Islet of Langerhans (tissue), 1 donor: ENCODE data around the gene CCDC87.
"Not testable (repeated sequence)": the region's sequence is repeated elsewhere in the genome, so short reads cannot be mapped to it uniquely, and the experiment has no call there.

Source experiments
- FAIRE-seq: peaks from one replicate; lab custom pipeline; 2011; peaks lifted over from hg19 to GRCh38; lab: Jason Lieb, UNC

Gene CCDC87

GRCh38 chr11:66614073-66614472 is 21.2 kb upstream of the CCDC87 start:
- FAIRE-seq: no peak

DNA sequence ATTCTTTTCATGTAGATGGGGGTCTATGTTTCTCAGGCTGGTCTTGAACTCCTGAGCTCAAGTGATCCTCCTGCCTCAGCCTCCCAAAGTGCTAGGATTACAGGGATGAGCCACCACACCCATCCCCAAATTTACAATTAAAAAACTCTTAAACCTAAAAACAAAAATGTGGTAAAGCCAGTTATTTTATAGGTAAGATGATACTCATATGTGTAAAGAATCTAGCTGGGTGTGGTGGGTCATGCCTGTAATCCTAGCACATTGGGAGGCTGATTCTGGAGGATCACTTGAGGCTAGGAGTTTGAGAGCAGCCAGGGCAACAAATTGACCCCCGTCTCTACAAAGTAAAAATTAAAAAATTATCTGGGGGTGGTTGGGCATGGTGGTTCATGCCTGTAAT is 19.6 kb upstream of the CCDC87 start:
- no peak for FAIRE-seq

GRCh38 chr11:66609721-66610617 is 17.1 kb upstream of the CCDC87 start:
- no peak for FAIRE-seq

DNA sequence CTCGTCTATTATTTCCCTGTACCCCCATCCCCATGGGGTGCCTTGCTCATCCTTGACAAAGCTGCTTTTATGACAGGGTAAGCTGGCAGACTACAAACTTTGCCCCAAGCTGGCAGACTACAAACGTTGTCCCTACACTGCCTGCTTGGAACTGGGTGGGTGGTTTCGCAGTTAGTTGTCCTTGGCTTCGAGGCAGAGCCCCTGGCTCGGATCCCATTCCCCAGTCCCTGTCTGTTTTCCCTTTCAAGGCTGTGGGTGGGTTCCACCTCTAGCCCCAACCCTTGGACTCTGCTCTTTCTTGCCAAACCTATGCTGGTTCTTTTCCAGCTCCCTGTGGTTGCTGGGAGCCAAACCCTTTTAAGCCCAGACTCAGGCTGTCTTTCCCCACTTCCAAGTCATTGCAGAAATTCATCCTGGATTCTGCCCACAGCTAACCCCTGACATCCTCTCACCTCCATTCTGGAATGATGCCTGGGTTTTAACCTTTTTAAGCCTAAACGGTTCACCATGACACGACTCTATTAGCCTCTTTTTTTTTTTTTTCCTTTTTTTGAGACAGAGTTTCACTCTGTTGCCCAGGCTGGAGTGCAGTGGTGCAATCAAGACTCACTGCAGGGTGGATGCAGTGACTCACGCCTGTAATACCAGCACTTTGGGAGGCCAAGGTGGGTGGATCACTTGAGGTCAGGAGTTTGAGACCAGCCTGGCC is 14.4 kb upstream of the CCDC87 start:
- no peak for FAIRE-seq

DNA sequence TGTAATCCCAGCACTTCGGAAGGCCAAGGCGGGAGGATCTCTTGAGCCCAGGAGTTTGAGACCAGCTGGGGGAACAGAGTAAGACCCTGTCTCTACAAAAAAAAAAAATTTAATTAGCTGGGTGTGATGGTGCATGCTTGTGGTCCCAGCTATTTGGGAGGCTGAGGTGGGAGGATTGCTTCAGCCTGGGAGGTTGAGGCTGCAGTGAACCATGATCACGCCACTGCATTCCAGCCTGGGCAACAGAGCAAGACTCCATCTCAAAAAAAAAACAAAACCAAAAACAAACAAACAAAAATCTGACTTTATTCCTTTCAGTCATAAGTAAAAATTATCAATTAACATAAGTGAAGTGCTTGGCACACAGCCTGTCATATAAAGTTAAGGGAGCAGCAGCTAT is 13.7 kb upstream of the CCDC87 start:
- not testable (repeated sequence) for FAIRE-seq

DNA sequence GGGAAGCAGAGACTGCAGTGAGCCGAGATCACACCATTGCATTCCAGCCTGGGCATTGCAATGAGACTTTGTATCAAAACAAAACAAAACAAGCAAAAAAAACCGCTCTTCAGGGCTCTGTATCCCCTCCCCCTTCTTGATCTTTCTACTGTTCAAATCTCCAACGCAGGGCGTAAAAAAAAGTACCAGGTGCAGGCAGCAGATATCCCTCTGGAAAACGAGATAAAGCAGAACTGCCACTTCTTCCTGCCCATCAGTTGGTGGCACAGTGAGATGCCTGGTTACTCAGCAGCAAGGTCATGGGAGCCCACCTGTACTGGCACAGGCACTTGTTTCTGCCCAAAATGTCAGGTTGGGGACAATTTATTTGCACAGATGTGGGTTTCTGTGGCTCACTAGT is 11.3 kb upstream of the CCDC87 start:
- no peak for FAIRE-seq

- no peak for FAIRE-seq
Measured at GRCh38 chr11:66603072-66603471, 10.2 kb upstream of the CCDC87 start.

DNA sequence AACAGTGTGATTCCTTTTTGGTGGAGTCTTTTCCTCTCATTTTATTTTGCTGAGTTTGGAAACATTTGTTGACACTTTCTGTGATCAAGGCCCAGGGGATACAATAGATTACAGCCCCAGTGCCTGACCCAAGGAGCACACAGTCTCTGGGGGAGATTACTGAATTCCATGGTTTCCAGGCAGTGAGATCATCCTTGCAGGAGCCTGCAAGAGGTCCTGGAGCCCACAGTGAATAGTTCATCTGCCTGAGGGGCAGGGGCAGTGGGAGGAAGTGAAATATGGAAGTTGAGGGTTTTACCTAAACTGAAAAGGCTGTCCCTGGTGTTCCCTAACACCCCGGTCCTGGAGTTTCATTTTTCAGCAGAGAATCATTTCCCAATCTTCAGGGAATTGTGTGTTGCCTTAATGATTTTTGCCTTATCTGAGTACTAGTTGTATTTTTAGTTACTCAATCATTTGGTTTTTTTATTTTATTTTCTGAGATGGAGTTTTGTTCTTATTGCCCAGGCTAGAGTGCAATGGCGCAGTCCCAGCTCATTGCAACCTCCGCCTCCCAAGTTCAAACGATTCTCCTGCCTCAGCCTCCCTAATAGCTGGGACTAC is 7.9 kb upstream of the CCDC87 start:
- no peak for FAIRE-seq

DNA sequence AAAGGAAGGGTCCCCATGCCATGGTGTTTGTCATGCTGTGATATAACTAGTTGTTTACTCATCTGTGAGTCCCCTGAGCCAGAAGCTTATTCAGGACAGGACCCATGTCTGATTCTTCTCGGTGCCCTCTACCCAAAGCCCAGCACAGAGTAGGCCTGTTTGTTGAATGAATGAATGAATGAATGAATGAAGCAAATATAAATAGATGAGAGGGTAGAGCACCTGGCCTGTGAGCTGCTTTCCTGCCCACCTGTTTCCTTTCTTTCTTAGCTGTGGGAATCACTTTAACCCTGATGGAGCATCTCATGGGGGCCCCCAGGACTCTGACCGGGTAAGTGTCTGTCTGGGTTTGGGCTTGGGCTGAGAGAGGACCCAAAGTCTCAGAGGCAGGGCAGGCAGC is 7.4 kb upstream of the CCDC87 start:
- no peak for FAIRE-seq

- no peak for FAIRE-seq
Measured at GRCh38 chr11:66598993-66599392, 6.1 kb upstream of the CCDC87 start.

- no peak for FAIRE-seq
Measured at GRCh38 chr11:66595245-66595904, 2.5 kb upstream of the CCDC87 start.

DNA sequence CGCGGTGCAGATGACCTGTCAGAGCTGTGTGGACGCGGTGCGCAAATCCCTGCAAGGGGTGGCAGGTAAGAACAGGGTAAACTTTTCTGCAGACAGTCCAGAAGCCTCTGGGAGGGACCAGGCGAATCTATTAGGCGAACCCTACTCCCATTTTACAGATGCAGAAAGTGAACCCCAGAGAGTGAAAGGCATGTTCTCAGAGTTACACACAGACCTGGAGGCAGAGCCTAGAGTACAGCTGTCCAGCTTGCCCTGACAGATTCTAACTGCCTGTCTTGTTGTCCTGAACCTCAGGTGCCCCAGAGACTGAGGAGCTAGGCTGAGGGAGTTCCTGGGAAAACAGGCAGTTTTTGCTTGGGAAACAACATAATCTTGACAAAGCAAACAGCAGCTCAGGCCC is 787 bp upstream of the CCDC87 start:
- no peak for FAIRE-seq

DNA sequence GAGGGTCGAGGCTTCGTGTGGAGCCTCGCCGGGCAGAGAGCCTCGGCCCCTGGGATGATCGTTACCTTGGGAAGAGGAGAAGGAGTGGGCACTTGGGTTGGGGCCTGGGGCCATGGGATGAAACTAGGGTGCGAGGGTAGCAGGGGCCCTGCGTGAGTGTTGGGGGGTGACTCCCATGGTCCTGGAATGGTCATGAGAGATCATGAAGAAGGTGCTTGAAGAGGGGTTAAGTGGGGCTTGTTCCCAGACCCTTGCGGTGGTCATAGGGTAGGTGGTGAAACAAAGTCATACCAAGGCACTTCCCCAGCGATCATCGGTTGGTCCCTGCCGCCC is 406 bp upstream of the CCDC87 start:
- no peak for FAIRE-seq

DNA sequence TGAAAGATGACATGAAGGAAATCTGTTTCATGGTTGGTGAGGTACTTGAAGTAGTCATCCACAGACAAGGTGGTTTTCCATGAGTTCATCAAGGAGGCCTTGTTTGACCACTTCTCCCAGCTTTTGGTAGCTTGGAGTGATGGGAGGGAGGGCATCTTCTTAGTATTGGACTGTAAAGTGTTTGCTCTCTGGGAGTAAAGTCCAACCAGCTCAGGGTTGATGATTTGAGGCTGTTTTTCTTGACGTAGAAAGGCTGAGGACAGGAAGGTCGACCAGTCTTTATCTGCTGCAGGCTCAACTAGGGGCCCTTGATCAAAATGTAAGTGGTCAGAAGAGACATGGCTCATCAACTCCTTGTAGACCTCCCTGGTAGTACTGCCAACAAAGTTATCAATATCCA is 1.7 kb downstream of the CCDC87 start:
- FAIRE-seq: no peak

DNA sequence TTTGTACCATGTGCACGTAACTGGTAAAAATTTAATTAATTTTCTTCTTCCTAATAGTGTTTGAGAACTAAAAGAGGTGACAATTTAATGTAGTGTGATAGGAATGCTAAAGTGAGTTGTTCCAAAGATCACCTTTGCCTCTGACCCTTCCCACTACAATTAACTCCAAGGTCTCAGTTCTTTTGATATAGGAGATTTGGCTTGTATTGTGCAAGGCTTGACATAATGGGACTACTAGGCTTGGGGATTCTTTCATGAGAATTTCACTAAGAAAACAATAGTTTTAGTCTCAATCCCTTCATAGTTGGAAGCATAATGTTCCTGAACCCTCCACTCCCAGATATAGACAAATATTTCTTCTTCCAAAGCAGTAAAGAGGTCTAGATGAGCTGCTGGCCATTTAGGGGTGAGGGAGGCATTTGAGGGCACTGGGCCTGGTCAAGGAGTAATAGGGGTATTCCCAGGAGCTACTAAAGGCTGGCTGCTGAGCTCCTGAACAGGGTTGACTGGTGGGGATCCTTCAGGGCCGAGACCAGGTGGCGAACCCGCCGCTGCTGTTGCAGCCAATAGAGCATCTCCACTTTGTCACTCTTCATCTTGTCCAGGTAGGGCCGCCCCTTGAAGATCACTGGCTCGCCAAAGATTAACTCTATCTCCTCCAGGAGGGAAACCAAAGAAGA is 2.7 kb downstream of the CCDC87 start:
- no peak for FAIRE-seq

- not testable (repeated sequence) for FAIRE-seq
Measured at GRCh38 chr11:66589315-66589714, 3.5 kb downstream of the CCDC87 start.

- FAIRE-seq: no peak
Measured at GRCh38 chr11:66586136-66586535, 6.7 kb downstream of the CCDC87 start.

GRCh38 chr11:66585447-66585846 is 7.4 kb downstream of the CCDC87 start:
- FAIRE-seq: not testable (repeated sequence)

DNA sequence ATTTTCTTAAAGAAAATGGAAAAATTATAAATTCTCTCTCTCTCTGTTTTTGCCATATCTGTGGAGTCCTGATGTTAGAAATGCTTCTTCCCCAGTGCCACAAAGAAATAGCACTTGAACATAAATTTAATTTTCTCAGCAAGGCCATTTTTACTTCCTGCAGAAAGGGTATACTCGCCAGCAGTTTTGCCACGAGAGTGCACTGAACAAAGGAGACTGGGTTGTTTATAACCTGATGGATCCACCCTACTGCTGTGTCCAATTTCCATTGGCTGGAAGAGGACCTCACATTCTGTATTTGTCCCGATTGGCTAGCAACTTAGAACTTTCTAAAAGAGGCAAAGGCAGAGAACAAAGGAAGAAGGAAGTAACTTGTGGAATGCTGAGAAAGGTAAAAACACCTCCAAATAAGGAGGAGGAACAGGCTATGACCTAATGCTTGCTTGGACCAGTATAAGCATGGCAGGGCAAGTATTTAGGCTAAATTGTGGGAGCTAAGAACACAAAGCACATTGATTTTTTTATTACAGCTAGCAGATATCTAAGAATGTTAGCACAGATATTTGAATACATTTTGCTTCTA is 10.2 kb downstream of the CCDC87 start:
- not testable (repeated sequence) for FAIRE-seq

DNA sequence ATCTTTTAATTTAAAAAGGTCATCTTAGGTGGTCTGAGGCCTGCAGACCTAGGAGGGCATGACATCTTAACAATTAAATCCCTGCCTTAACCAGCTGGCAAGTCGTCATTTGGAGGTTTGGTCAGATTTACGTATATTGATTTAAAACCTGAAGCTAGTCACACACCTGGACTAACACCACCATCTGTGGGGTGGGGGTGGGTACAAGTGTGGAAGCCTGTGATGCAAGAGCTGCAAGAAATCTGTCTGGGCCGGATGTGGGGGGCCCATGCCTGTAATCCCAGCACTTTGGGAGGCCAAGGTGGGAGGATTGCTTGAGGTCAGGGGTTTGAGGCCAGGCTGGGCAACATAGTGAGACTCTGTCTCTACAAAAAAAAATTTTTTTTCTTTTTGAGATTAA is 11.6 kb downstream of the CCDC87 start:
- FAIRE-seq: no peak

DNA sequence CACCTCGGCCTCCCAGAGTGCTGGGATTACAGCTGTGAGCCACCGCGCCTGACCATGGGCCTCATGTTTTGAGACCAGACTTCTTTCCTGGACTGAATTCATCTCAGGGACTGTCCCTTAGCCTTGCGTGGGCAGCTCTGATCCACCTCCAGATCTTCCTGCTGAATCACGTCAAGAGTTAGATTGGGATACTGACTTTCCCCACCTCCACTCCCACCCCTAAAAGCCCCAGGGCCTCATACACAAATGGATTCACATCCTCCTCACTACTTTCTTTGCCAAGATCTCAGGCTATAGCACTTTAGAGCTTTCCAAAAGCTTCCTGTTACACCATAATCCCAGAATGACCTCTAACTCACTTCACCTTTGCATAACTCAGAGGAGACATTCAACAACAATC is 12.1 kb downstream of the CCDC87 start:
- no peak for FAIRE-seq
